GM19452 (cell line): ENCODE data around the gene CXorf65.
A peak's percentile ranks its signal among the peaks of the same experiment; 100 is the strongest.

Experiments used
- ATAC-seq: cut with Tn5 transposase; IDR thresholded peaks from one replicate; pipeline ENCODE4 v1.9.1; 2021; ENCODE audit not compliant: unreplicated experiment

CXorf65 gene

GRCh38 chrX:71107245-71107644 is 705 bp upstream of the CXorf65 start:
- no peak for ATAC-seq

- ATAC-seq = no peak
Observed at GRCh38 chrX:71105628-71106027, 912 bp downstream of the CXorf65 start.

- ATAC-seq = peak; percentile 45
Observed at GRCh38 chrX:71103110-71103983, 3.2 kb downstream of the CXorf65 start.

GRCh38 chrX:71102292-71102691 is 4.2 kb downstream of the CXorf65 start:
- no peak for ATAC-seq

GRCh38 chrX:71100581-71101505 is 5.7 kb downstream of the CXorf65 start:
- no peak for ATAC-seq

GRCh38 chrX:71099736-71100135 is 6.8 kb downstream of the CXorf65 start:
- no peak for ATAC-seq

GRCh38 chrX:71098951-71099506 is 7.5 kb downstream of the CXorf65 start:
- no peak for ATAC-seq

GRCh38 chrX:71098302-71098701 is 8.2 kb downstream of the CXorf65 start:
- ATAC-seq = no peak

GRCh38 chrX:71096760-71097032 is 9.8 kb downstream of the CXorf65 start:
- no peak for ATAC-seq

GRCh38 chrX:71095981-71096759 is 10.4 kb downstream of the CXorf65 start:
- no peak for ATAC-seq

GRCh38 chrX:71095555-71095980 is 11.0 kb downstream of the CXorf65 start, which contains the start of gene FOXO4:
TSS of gene FOXO4 (plus strand) at chrX:71095851. CDS start at chrX:71096529, 678 bp downstream.
- ATAC-seq = peak; percentile 93

GRCh38 chrX:71095033-71095432 is 11.5 kb downstream of the CXorf65 start:
- ATAC-seq = no peak

- ATAC-seq = no peak
Observed at GRCh38 chrX:71091263-71091662, 15.3 kb downstream of the CXorf65 start.

- no peak for ATAC-seq
Observed at GRCh38 chrX:71085900-71086299, 20.6 kb downstream of the CXorf65 start.

GRCh38 chrX:71082822-71083221 is 23.7 kb downstream of the CXorf65 start:
- no peak for ATAC-seq

GRCh38 chrX:71082124-71082647 is 24.4 kb downstream of the CXorf65 start:
- no peak for ATAC-seq

- ATAC-seq = no peak
Observed at GRCh38 chrX:71081330-71082123, 25.0 kb downstream of the CXorf65 start.

GRCh38 chrX:71070531-71070930 is 36.0 kb downstream of the CXorf65 start:
- no peak for ATAC-seq

- ATAC-seq = peak; percentile 97
Observed at GRCh38 chrX:71068044-71068918, 38.3 kb downstream of the CXorf65 start, which contains the start of gene SNX12. TSS of gene SNX12 (minus strand) at chrX:71068334. CDS start at chrX:71068306, 28 bp downstream.
